ENCODE measurements around the gene DTNBP1. TPM values are rescaled to one million over a fixed set of nuclear protein-coding genes. Genes with fewer than 3 reads are reported as not detected.

The DTNBP1 gene
- total and polyA plus RNA-seq, 2 of the 13 experiments (the other 11 are each of a cell fraction or from before 2014, with no cell fraction given) = 6.6 to 19.1 TPM

DNA sequence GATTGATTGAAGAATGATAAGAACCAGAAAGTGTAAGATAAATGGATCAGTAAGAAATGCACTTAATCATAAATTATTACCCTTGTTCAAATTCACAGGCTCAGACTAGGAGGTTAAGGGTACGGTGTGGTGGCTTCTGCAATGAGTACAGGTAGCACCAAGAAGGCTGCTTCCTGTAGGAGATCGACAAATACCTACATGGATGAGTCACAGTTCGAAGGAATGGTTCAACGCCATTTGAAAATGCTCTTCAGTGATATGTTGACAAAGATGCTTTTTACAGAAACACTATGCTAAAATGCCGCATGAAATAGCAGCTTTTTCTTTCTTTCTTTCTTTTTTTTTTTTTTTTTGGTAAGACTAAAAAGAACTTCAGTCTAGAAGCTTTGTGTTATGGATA is 116.2 kb downstream of the DTNBP1 start:
- intact Hi-C loops (cut with micrococcal nuclease; ENCODE audit: unreplicated experiment) (no loop called here), in situ Hi-C loops (cut with HindIII; ENCODE audit: extremely low pct_ligation_motif_present, low pct_unique_long_range_greater_than_20kb) (no loop called here)
- ATAC-seq = no peak
- ChIA-PET CTCF (ENCODE audit: low intra/inter-chr PET ratio, low total read pairs) (no interaction called here), POLR2A (no interaction called here)
- Histone ChIP-seq H3K9ac (ENCODE audit: insufficient read depth, low read depth, low read length) (no peak overlapping the region), H3K4me1 (ENCODE audit: insufficient read depth, low read length) (no peaks in the 10 kb centered on the region), H2AFZ (ENCODE audit: low read length) (no peak overlapping the region), H4K20me1 (ENCODE audit: insufficient read depth, low read length) (no peaks in the 10 kb centered on the region), H3K79me2 (ENCODE audit: insufficient read depth, low read length) (no peaks in the 10 kb centered on the region), H3K27me3 (ENCODE audit: control insufficient read depth in 1 of 2, insufficient read depth in 2 of 2, low read length in 2 of 2) (no peaks in the 10 kb centered on the region), H3K27ac (ENCODE audit: extremely low read length, insufficient read depth, low read length) (no peak overlapping the region), H3K4me2 (ENCODE audit: low read depth, low read length) (no peak overlapping the region), H3K4me3 (replicated peaks in 1 of 3; ENCODE audit: insufficient read depth in 1 of 3, low read depth in 2 of 3, low read length in 3 of 3) (no peak overlapping the region), H3K9me3 (ENCODE audit: low read length) (no peaks in the 10 kb centered on the region), H3K36me3 (replicated peaks in 1 of 2; ENCODE audit: control insufficient read depth in 1 of 2, insufficient read depth in 2 of 2, low read length in 2 of 2) (no peaks in the 10 kb centered on the region)
- TF ChIP-seq, protein P1, sequence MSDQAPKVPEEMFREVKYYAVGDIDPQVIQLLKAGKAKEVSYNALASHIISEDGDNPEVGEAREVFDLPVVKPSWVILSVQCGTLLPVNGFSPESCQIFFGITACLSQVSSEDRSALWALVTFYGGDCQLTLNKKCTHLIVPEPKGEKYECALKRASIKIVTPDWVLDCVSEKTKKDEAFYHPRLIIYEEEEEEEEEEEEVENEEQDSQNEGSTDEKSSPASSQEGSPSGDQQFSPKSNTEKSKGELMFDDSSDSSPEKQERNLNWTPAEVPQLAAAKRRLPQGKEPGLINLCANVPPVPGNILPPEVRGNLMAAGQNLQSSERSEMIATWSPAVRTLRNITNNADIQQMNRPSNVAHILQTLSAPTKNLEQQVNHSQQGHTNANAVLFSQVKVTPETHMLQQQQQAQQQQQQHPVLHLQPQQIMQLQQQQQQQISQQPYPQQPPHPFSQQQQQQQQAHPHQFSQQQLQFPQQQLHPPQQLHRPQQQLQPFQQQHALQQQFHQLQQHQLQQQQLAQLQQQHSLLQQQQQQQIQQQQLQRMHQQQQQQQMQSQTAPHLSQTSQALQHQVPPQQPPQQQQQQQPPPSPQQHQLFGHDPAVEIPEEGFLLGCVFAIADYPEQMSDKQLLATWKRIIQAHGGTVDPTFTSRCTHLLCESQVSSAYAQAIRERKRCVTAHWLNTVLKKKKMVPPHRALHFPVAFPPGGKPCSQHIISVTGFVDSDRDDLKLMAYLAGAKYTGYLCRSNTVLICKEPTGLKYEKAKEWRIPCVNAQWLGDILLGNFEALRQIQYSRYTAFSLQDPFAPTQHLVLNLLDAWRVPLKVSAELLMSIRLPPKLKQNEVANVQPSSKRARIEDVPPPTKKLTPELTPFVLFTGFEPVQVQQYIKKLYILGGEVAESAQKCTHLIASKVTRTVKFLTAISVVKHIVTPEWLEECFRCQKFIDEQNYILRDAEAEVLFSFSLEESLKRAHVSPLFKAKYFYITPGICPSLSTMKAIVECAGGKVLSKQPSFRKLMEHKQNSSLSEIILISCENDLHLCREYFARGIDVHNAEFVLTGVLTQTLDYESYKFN (CRISPR knock-in tag; conservative IDR thresholded peaks at IDR 0.05) = no peak
- TF ChIP-seq, protein P2, sequence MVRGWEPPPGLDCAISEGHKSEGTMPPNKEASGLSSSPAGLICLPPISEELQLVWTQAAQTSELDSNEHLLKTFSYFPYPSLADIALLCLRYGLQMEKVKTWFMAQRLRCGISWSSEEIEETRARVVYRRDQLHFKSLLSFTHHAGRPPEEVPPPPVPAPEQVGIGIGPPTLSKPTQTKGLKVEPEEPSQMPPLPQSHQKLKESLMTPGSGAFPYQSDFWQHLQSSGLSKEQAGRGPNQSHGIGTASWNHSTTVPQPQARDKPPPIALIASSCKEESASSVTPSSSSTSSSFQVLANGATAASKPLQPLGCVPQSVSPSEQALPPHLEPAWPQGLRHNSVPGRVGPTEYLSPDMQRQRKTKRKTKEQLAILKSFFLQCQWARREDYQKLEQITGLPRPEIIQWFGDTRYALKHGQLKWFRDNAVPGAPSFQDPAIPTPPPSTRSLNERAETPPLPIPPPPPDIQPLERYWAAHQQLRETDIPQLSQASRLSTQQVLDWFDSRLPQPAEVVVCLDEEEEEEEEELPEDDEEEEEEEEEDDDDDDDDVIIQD (CRISPR knock-in tag; IDR thresholded peaks at IDR 0.05; ENCODE audit: low read depth) = peak; percentile 21; the same call in 1 of the 2 replicates
- TF ChIP-seq FOSL2 (CRISPR knock-in tag; IDR thresholded peaks at IDR 0.05) = peak; percentile 19; the same call in 1 of the 2 replicates
- no peak for TF ChIP-seq EHMT2 (IDR thresholded peaks at IDR 0.05; ENCODE audit: borderline replicate concordance, low read depth, low read length)
- TF ChIP-seq, protein P3, sequence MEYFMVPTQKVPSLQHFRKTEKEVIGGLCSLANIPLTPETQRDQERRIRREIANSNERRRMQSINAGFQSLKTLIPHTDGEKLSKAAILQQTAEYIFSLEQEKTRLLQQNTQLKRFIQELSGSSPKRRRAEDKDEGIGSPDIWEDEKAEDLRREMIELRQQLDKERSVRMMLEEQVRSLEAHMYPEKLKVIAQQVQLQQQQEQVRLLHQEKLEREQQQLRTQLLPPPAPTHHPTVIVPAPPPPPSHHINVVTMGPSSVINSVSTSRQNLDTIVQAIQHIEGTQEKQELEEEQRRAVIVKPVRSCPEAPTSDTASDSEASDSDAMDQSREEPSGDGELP (IDR thresholded peaks at IDR 0.05; ENCODE audit: borderline replicate concordance, low read depth) = no peak
- FAIRE-seq = no peak
- BruUV-seq (replicated peaks) = no TSS peak
- DNase-seq (ENCODE audit: low spot score) = no peak
- WGBS (ENCODE audit: low lambda C conversion rate) = 93% methylated on average over 5 of the region's 5 CpGs

Measured in HepG2 (cell line).